B cell (primary cell): ENCODE measurements around the gene RAP2A. TPM values are rescaled to one million over a fixed set of nuclear protein-coding genes. Genes with fewer than 3 reads are reported as not detected.

ENCODE experiments used
- ATAC-seq: fragments of 200-7000 bp; cut with Tn5 transposase; one replicate; pipeline ENCODE4 v1.10.0; 2021; ENCODE audit warnings: low read depth, mild to moderate bottlenecking, moderate number of reproducible peaks, moderate library complexity
- CTCF ChIA-PET: fragments of 350-600 bp; sonication (Branson Sonifier 250); formaldehyde crosslinking; loops from one replicate; lab custom pipeline; 2021; ENCODE audit warnings: antibody characterized with exemption, inconsistent platforms; lab: Charles Lee
- POLR2A ChIA-PET: fragments of 350-600 bp; sonication (Branson Sonifier 250); formaldehyde crosslinking; loops from one replicate; lab custom pipeline; 2021; ENCODE audit warnings: antibody characterized with exemption; lab: Charles Lee
- DNase-seq: peaks from one replicate; pipeline ENCODE4 v3.0.0; 2013
- H2AFZ ChIP-seq: 2 replicates; pipeline ENCODE4 v1.6.1; 2012; ENCODE audit warnings: mild to moderate bottlenecking, low read depth, low read length; ENCODE audit not compliant: insufficient read depth, poor library complexity, severe bottlenecking
- H3K27ac ChIP-seq, 2 donors: 1 replicate in 1 of 2; 2 replicates in 1 of 2; pipeline ENCODE4 v1.5.1; 2012 to 2013; ENCODE audit warnings: low read length in 2 of 2, mild to moderate bottlenecking in 2 of 2, moderate library complexity in 1 of 2
- H3K27me3 ChIP-seq, 4 experiments: fragments of 200-600 bp in 1 of 4; sonication (generic) in 1 of 4; replicated peaks in 1 of 4; 1 replicate in 2 of 4; 2 replicates in 2 of 4; pipeline versions ENCODE4 v1.6.1 to v1.7.0; 2013 to 2016; ENCODE audit warnings: low read length in 3 of 4, mild to moderate bottlenecking in 2 of 4, mixed read lengths in 1 of 4, moderate library complexity in 1 of 4; ENCODE audit not compliant: insufficient read depth in 4 of 4, control insufficient read depth in 3 of 4; ENCODE audit errors: control extremely low read depth in 1 of 4
- H3K36me3 ChIP-seq, 2 experiments: replicated peaks in 1 of 2; 1 replicate in 1 of 2; 2 replicates in 1 of 2; pipeline versions ENCODE4 v1.6.1 to v1.7.1; 2013; ENCODE audit warnings: low read length in 1 of 2; ENCODE audit not compliant: insufficient read depth in 2 of 2, control insufficient read depth in 1 of 2; ENCODE audit errors: control extremely low read depth in 1 of 2, extremely low read depth in 1 of 2
- H3K4me1 ChIP-seq, 2 donors: fragments of 200-600 bp in 1 of 2; sonication (generic) in 1 of 2; 1 replicate in 1 of 2; 2 replicates in 1 of 2; pipeline versions ENCODE4 v1.5.1 to v1.6.1; 2013 to 2017; ENCODE audit warnings: low read length in 2 of 2; ENCODE audit not compliant: control insufficient read depth in 2 of 2, insufficient read depth in 2 of 2
- H3K4me2 ChIP-seq: replicated peaks from 2 replicates; pipeline ENCODE3; 2012; ENCODE audit warnings: mild to moderate bottlenecking, low read depth, low read length; ENCODE audit not compliant: poor library complexity, severe bottlenecking
- H3K4me3 ChIP-seq, 5 experiments: fragments of 200-600 bp in 1 of 5; sonication (generic) in 1 of 5; 1 replicate in 3 of 5; 2 replicates in 2 of 5; pipeline versions ENCODE4 v1.5.1 to v1.7.0; 2011 to 2016; ENCODE audit warnings: low read length in 4 of 5, mild to moderate bottlenecking in 4 of 5, low read depth in 2 of 5, control low read depth in 1 of 5, moderate library complexity in 1 of 5; ENCODE audit not compliant: insufficient read depth in 1 of 5; ENCODE audit errors: control extremely low read depth in 1 of 5, extremely low read depth in 1 of 5
- H3K79me2 ChIP-seq: fragments of 200-600 bp; sonication (generic); one replicate; pipeline ENCODE4 v1.6.0; 2016; ENCODE audit warnings: low read length; ENCODE audit not compliant: control insufficient read depth, insufficient read depth
- H3K9ac ChIP-seq: fragments of 200-600 bp; sonication (generic); 2 replicates; pipeline ENCODE4 v1.6.1; 2017; ENCODE audit warnings: mild to moderate bottlenecking, low read length, moderate library complexity
- H3K9me3 ChIP-seq, 3 donors: one replicate each; pipeline versions ENCODE4 v1.6.1 to v1.7.1; 2013; ENCODE audit warnings: low read length in 2 of 3; ENCODE audit not compliant: control insufficient read depth in 2 of 3, insufficient read depth in 1 of 3; ENCODE audit errors: control extremely low read depth in 1 of 3
- H4K20me1 ChIP-seq: 2 replicates; pipeline ENCODE4 v1.6.0; 2012; ENCODE audit warnings: mild to moderate bottlenecking, low read length; ENCODE audit not compliant: insufficient read depth, control insufficient read depth, poor library complexity, severe bottlenecking
- H3K27ac Mint-ChIP-seq: one replicate; pipeline ENCODE4 v1.8.0; 2021; ENCODE audit warnings: mixed read lengths
- H3K27me3 Mint-ChIP-seq: one replicate; pipeline ENCODE4 v1.8.0; 2021; ENCODE audit warnings: mixed read lengths
- H3K4me1 Mint-ChIP-seq: one replicate; pipeline ENCODE4 v1.8.0; 2021; ENCODE audit warnings: mixed read lengths
- H3K4me3 Mint-ChIP-seq: one replicate; pipeline ENCODE4 v1.8.0; 2021; ENCODE audit warnings: mixed read lengths
- H3K9me3 Mint-ChIP-seq: one replicate; pipeline ENCODE4 v1.8.0; 2022; ENCODE audit warnings: mixed read lengths; ENCODE audit not compliant: insufficient read depth
- CTCF ChIP-seq: fragments of 200-600 bp; IDR thresholded peaks from one replicate; pipeline ENCODE4 v1.8.0; 2022; ENCODE audit warnings: antibody characterized with exemption, mild to moderate bottlenecking
- WGBS: methylation state at CpG from one replicate; pipeline ENCODE4 v1.1.5; 2013; ENCODE audit warnings: missing lambda C conversion rate; ENCODE audit not compliant: insufficient coverage; 5-methylcytosine and 5-hydroxymethylcytosine counted together
- intact Hi-C: fragments of 100-400 bp; cut with micrococcal nuclease; formaldehyde crosslinking; loops from one replicate; pipeline ENCODE4 v1.10.0; 2022
- polyA plus RNA-seq: library from polyadenylated mRNA; depleted of rRNA; stranded (reverse); fragments of >200 nt; gene quantifications from 2 replicates; pipeline ENCODE4 v1.2.3, GENCODE V29; 2012
- total RNA-seq, 2 donors: library from RNA; stranded (reverse); fragments of 120-200 nt in 1 of 2; gene quantifications; 1 replicate in 1 of 2; 2 replicates in 1 of 2; pipeline versions ENCODE4 v1.2.3 to v1.2.4, GENCODE V29; 2013 to 2022

Gene RAP2A
- total and polyA plus RNA-seq, 2 donors (not counting 1 experiment from before 2014, with no cell fraction given) = 2.1 to 24.1 TPM

- Histone ChIP-seq H3K4me2 (peak overlapping the region; percentile 100), H3K9me3 (no peaks in the 10 kb centered on the region), H3K9ac (peak overlapping the region; percentile 100), H3K36me3 (no peaks in the 10 kb centered on the region), H3K79me2 (peaks cover 23% of the 10 kb centered on the region), H3K27me3 (no peaks in the 10 kb centered on the region), H3K27ac (peak overlapping the region; percentile 93 to 100), H2AFZ (peak overlapping the region; percentile 96), H3K4me1 (peaks cover 9 to 11% of the 10 kb centered on the region in 2 donors), H4K20me1 (no peaks in the 10 kb centered on the region), H3K4me3 (peak overlapping the region; percentile 73 to 100 (median 94))
- DNase-seq = peak; percentile 100
- POLR2A ChIA-PET = interaction anchor here (0.8 to 1.1 kb wide), 2 partner anchors 210 to 1756 kb away, joined by 3 read pairs; partner anchors contain the start of gene DNAJC3
- WGBS = 0% methylated on average over 45 of the region's 50 CpGs
- intact Hi-C loops = loop anchor here (1.0 to 10.0 kb wide), 7 partner anchors 27 to 1769 kb away; partner anchors contain the start of genes DNAJC3, MBNL2 and UBAC2
- TF ChIP-seq CTCF = no peak
- H3K4me1 Mint-ChIP-seq = peaks cover 30% of the 10 kb centered on the region
- CTCF ChIA-PET = interaction anchor here (0.9 to 1.2 kb wide), 2 partner anchors 23 to 554 kb away, joined by 3 to 4 read pairs; no protein-coding TSS in a partner anchor
- H3K27me3 Mint-ChIP-seq = no peaks in the 10 kb centered on the region
- no peaks in the 10 kb centered on the region for H3K9me3 Mint-ChIP-seq
- H3K27ac Mint-ChIP-seq = peak overlapping the region; percentile 99
- ATAC-seq = peak; percentile 68
- H3K4me3 Mint-ChIP-seq = peak overlapping the region; percentile 99
These were observed 847 bp upstream of the RAP2A start for GRCh38 chr13:97432917-97433726.
